Mammary epithelial cell (primary cell): ENCODE results near the gene PAGR1.

Experiments
- CTCF ChIP-seq, 2 donors: IDR thresholded peaks in 1 of 2; conservative IDR thresholded peaks in 1 of 2; 2 replicates each; pipeline ENCODE4 v1.5.1; 2011 to 2012; ENCODE audit warnings: inconsistent platforms in 2 of 2, low read length in 2 of 2, mild to moderate bottlenecking in 2 of 2, control low read depth in 1 of 2, low read depth in 1 of 2; ENCODE audit not compliant: insufficient read depth in 1 of 2; ENCODE audit errors: extremely low read depth in 1 of 2
- EZH2 ChIP-seq: IDR thresholded peaks from 2 replicates; pipeline ENCODE4 v1.6.1; 2012; ENCODE audit warnings: low read length, inconsistent platforms, borderline replicate concordance

DNA sequence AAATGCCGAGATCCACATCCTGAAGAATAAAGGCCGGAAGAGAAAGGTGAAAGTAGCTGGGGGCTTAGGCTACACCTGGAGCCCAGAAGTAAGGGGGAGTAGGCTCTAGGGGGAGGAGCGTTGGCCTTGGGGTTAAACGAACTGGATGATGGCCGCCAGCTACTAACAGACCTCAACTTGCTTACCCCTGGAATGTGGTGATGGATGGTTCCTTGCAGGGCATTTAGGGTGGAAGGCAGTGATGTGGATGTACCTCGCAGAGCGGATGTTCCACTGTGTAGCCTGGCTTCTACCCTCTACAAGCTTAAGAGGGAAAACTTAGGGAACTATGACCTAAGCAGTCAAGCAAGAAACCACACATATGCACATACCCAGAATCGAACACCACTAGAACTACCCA lies 11.9 kb upstream of the PAGR1 start:
- TF ChIP-seq EZH2 (no peak), CTCF (conservative IDR thresholded peaks at IDR 0.05 in 1 of 2, IDR thresholded peaks at IDR 0.05 in 1 of 2; ENCODE audit: extremely low read depth in 1 of 2, insufficient read depth in 1 of 2, low read depth in 1 of 2, low read length in 2 of 2) (no peak)
